Inflammatory macrophage treated with lipopolysaccharide for 1 hour (primary cell): Measurements from ENCODE around the gene NDC80.
A peak's percentile ranks its signal among the peaks of the same experiment; 100 is the strongest.
"Not testable (repeated sequence)": the region's sequence is repeated elsewhere in the genome, so short reads cannot be mapped to it uniquely, and the experiment has no call there.

Source experiments
- DNase-seq, 2 donors: peaks; one replicate each; pipeline ENCODE4 v3.0.0-alpha.2; 2020 to 2022

The NDC80 gene

GRCh38 chr18:2571200-2572170 is at the start of gene NDC80, which contains the start of gene METTL4:
Gene NDC80, plus strand, starts transcription at chr18:2571557. Its CDS starts 1,429 bp downstream, at chr18:2572986.
Gene METTL4, minus strand, starts transcription at chr18:2571505. Its CDS starts 4,289 bp downstream, at chr18:2567216.
- DNase-seq = peak; percentile 77 to 92

- DNase-seq = no peak
Measured at GRCh38 chr18:2522112-2522511, 49.2 kb upstream of the NDC80 start.

GRCh38 chr18:2524794-2525198 is 46.6 kb upstream of the NDC80 start:
- DNase-seq = not testable (repeated sequence)

- DNase-seq = no peak
Measured at GRCh38 chr18:2526329-2526728, 45.0 kb upstream of the NDC80 start.

- DNase-seq = no peak
Measured at GRCh38 chr18:2529154-2529553, 42.2 kb upstream of the NDC80 start.

GRCh38 chr18:2531751-2532150 is 39.6 kb upstream of the NDC80 start:
- no peak for DNase-seq

- no peak for DNase-seq
Measured at GRCh38 chr18:2532797-2533196, 38.6 kb upstream of the NDC80 start.

- no peak for DNase-seq
Measured at GRCh38 chr18:2534906-2535305, 36.5 kb upstream of the NDC80 start.

- DNase-seq = no peak
Measured at GRCh38 chr18:2535419-2535910, 35.9 kb upstream of the NDC80 start.

GRCh38 chr18:2536063-2536462 is 35.3 kb upstream of the NDC80 start:
- DNase-seq = no peak

GRCh38 chr18:2536493-2536892 is 34.9 kb upstream of the NDC80 start:
- no peak for DNase-seq

GRCh38 chr18:2537296-2537695 is 34.1 kb upstream of the NDC80 start:
- no peak for DNase-seq

- no peak for DNase-seq
Measured at GRCh38 chr18:2538236-2538635, 33.1 kb upstream of the NDC80 start.

GRCh38 chr18:2538844-2539243 is 32.5 kb upstream of the NDC80 start:
- no peak for DNase-seq

GRCh38 chr18:2540575-2540974 is 30.8 kb upstream of the NDC80 start:
- no peak for DNase-seq

GRCh38 chr18:2541925-2542563 is 29.3 kb upstream of the NDC80 start:
- DNase-seq = peak; percentile 25 to 56

- DNase-seq = no peak
Measured at GRCh38 chr18:2545155-2545554, 26.2 kb upstream of the NDC80 start.

- peak; percentile 13 to 55 for DNase-seq
Measured at GRCh38 chr18:2547477-2548087, 23.8 kb upstream of the NDC80 start.

GRCh38 chr18:2549462-2549861 is 21.9 kb upstream of the NDC80 start:
- no peak for DNase-seq

GRCh38 chr18:2551425-2551824 is 19.9 kb upstream of the NDC80 start:
- no peak for DNase-seq

- no peak for DNase-seq
Measured at GRCh38 chr18:2554696-2555095, 16.7 kb upstream of the NDC80 start.

GRCh38 chr18:2555895-2556294 is 15.5 kb upstream of the NDC80 start:
- no peak for DNase-seq

- DNase-seq = no peak
Measured at GRCh38 chr18:2557536-2557935, 13.8 kb upstream of the NDC80 start.
